HepG2 (cell line): ENCODE data around the gene DDX10. TPM values are rescaled to one million over a fixed set of nuclear protein-coding genes. Genes with fewer than 3 reads are reported as not detected.

ENCODE experiments used
- CCDC6 ChIP-seq: sonication (generic); formaldehyde crosslinking; IDR thresholded peaks from 2 replicates; pipeline ENCODE4 v1.8.1; 2022; ENCODE audit warnings: mild to moderate bottlenecking, missing genetic modification reagents, moderate library complexity
- GLMP ChIP-seq: sonication (generic); formaldehyde crosslinking; IDR thresholded peaks from 2 replicates; pipeline ENCODE4 v1.9.0; 2021; ENCODE audit warnings: missing genetic modification reagents, mild to moderate bottlenecking, borderline replicate concordance
- PCBP1 ChIP-seq: fragments of 200-400 bp; formaldehyde crosslinking; IDR thresholded peaks from 2 replicates; pipeline ENCODE4 v1.6.1; 2017; ENCODE audit warnings: mild to moderate bottlenecking, low read depth, low read length, borderline replicate concordance
- TP53 ChIP-seq: sonication (generic); formaldehyde crosslinking; conservative IDR thresholded peaks from 2 replicates; pipeline ENCODE4 v1.4.0; 2020; ENCODE audit warnings: missing genetic modification reagents
- ZBTB44 ChIP-seq: sonication (generic); formaldehyde crosslinking; IDR thresholded peaks from 2 replicates; pipeline ENCODE4 v1.4.0; 2020; ENCODE audit warnings: missing genetic modification reagents
- ZFP1 ChIP-seq: IDR thresholded peaks from 2 replicates; pipeline ENCODE4 v1.6.1; 2016
- ZNF142 ChIP-seq: sonication (generic); formaldehyde crosslinking; IDR thresholded peaks from 2 replicates; pipeline ENCODE4 v1.4.0; 2020; ENCODE audit warnings: missing genetic modification reagents
- ZNF234 ChIP-seq: sonication (generic); formaldehyde crosslinking; conservative IDR thresholded peaks from 2 replicates; pipeline ENCODE4 v1.5.1; 2020; ENCODE audit warnings: mild to moderate bottlenecking, missing genetic modification reagents
- ZNF484 ChIP-seq: sonication (generic); formaldehyde crosslinking; IDR thresholded peaks from 2 replicates; pipeline ENCODE4 v1.5.1; 2020; ENCODE audit warnings: mild to moderate bottlenecking, low read depth, missing genetic modification reagents, borderline replicate concordance
- ZNF577 ChIP-seq: sonication (generic); formaldehyde crosslinking; IDR thresholded peaks from 2 replicates; pipeline ENCODE4 v1.4.0; 2020; ENCODE audit warnings: mild to moderate bottlenecking, low read depth, missing genetic modification reagents, borderline replicate concordance
- ZNF605 ChIP-seq: sonication (generic); formaldehyde crosslinking; IDR thresholded peaks from 2 replicates; pipeline ENCODE4 v1.8.0; 2022; ENCODE audit warnings: mild to moderate bottlenecking, missing genetic modification reagents
- ZNF740 ChIP-seq: sonication (generic); formaldehyde crosslinking; IDR thresholded peaks from 2 replicates; pipeline ENCODE4 v1.4.0; 2020; ENCODE audit warnings: missing genetic modification reagents
- ZNF780A ChIP-seq: sonication (generic); formaldehyde crosslinking; IDR thresholded peaks from 2 replicates; pipeline ENCODE4 v1.8.0; 2022; ENCODE audit warnings: mild to moderate bottlenecking, missing genetic modification reagents, moderate library complexity
- polyA plus RNA-seq, 8 experiments: library from polyadenylated mRNA; depleted of rRNA in 3 of 8; stranded (reverse) in 7 of 8; unstranded in 1 of 8; fragments of >200 nt; fragmentation: Illumina TruSeq in 4 of 8; extraction: Trizol in 4 of 8; gene quantifications; 2 replicates each; pipeline versions ENCODE4 v1.2.1 to v1.2.3, GENCODE V29; 2011 to 2016; ENCODE audit warnings: low read depth in 4 of 8, missing spikeins in 1 of 8, mixed read lengths in 1 of 8; ENCODE audit not compliant: insufficient read depth in 1 of 8
- total RNA-seq, 5 experiments: library from RNA; depleted of rRNA; stranded (reverse); fragments of >200 nt; fragmentation: Illumina TruSeq; extraction: Trizol; gene quantifications; 2 replicates each; pipeline ENCODE4 v1.2.3, GENCODE V29; 2016; ENCODE audit warnings: low read depth in 1 of 5
- TF ChIP-seq, protein P1 (sequence below): sonication (generic); formaldehyde crosslinking; IDR thresholded peaks from 2 replicates; pipeline ENCODE4 v1.4.0; 2020; ENCODE audit warnings: missing genetic modification reagents
- TF ChIP-seq, protein P2 (sequence below): sonication (generic); formaldehyde crosslinking; IDR thresholded peaks from 2 replicates; pipeline ENCODE4 v1.5.0; 2020; ENCODE audit warnings: missing genetic modification reagents

The DDX10 gene
- total and polyA plus RNA-seq, 2 of the 13 experiments (the other 11 are each of a cell fraction or from before 2014, with no cell fraction given): 17.0 to 32.0 TPM

GRCh38 chr11:108664730-108665525 lies at the start of gene DDX10 (continued):
- TF ChIP-seq, protein P1, sequence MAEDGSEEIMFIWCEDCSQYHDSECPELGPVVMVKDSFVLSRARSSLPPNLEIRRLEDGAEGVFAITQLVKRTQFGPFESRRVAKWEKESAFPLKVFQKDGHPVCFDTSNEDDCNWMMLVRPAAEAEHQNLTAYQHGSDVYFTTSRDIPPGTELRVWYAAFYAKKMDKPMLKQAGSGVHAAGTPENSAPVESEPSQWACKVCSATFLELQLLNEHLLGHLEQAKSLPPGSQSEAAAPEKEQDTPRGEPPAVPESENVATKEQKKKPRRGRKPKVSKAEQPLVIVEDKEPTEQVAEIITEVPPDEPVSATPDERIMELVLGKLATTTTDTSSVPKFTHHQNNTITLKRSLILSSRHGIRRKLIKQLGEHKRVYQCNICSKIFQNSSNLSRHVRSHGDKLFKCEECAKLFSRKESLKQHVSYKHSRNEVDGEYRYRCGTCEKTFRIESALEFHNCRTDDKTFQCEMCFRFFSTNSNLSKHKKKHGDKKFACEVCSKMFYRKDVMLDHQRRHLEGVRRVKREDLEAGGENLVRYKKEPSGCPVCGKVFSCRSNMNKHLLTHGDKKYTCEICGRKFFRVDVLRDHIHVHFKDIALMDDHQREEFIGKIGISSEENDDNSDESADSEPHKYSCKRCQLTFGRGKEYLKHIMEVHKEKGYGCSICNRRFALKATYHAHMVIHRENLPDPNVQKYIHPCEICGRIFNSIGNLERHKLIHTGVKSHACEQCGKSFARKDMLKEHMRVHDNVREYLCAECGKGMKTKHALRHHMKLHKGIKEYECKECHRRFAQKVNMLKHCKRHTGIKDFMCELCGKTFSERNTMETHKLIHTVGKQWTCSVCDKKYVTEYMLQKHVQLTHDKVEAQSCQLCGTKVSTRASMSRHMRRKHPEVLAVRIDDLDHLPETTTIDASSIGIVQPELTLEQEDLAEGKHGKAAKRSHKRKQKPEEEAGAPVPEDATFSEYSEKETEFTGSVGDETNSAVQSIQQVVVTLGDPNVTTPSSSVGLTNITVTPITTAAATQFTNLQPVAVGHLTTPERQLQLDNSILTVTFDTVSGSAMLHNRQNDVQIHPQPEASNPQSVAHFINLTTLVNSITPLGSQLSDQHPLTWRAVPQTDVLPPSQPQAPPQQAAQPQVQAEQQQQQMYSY (CRISPR knock-in tag): no peak
- TF ChIP-seq ZNF234 (CRISPR knock-in tag): no peak
- no peak for TF ChIP-seq ZNF577 (CRISPR knock-in tag)
- no peak for TF ChIP-seq ZNF740
- TF ChIP-seq, protein P2, sequence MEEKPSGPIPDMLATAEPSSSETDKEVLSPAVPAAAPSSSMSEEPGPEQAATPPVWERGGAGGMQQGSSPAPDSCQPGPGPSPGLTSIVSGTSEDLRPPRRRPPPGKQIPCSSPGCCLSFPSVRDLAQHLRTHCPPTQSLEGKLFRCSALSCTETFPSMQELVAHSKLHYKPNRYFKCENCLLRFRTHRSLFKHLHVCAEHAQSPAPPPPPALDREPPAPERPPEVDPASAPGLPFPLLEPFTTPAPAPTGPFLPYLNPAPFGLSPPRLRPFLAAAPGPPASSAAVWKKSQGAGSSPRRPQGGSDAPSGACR (CRISPR knock-in tag): no peak
- no peak for TF ChIP-seq ZNF484 (CRISPR knock-in tag)
- TF ChIP-seq CCDC6: no peak; the same call in 1 of the 2 replicates
- 0 out of 2 replicates have a peak, but pooled peaks have one; percentile 12 for TF ChIP-seq ZNF142 (CRISPR knock-in tag)
- no peak for TF ChIP-seq GLMP (CRISPR knock-in tag)
- no peak for TF ChIP-seq ZBTB44 (CRISPR knock-in tag)
- no peak for TF ChIP-seq PCBP1
- no peak for TF ChIP-seq ZFP1 (CRISPR knock-in tag)
- peak; percentile 77 for TF ChIP-seq ZNF605
- no peak for TF ChIP-seq TP53
- TF ChIP-seq ZNF780A (CRISPR knock-in tag): no peak
